ENCODE measurements around the gene ME1. TPM values are rescaled to one million over a fixed set of nuclear protein-coding genes. Genes with fewer than 3 reads are reported as not detected.

Gene ME1
- total RNA-seq, 1 experiment from 2014 or later, result 40.5 TPM

DNA sequence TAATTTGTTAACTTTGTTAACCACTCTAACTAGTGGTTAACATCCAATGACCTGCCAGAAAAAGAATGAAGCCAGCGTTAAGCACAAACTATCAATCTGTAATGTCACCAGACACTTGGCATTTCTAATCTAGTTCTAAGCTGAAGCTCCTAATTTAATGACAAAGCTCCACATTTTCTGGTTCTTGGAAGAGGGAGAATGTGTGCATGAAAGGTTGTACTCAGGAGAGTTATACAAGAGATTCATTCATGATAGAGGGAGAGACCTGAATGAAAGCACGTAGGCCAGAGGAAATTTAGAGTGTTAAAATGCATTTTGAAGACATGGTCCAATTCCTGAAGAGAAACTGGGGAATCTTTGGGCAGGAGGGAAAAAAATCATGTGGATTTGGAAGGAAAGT is 8.3 kb upstream of the ME1 start:
- RAD21 ChIA-PET (ENCODE audit: low non-redundant PET in 1 of 2, low total read pairs in 2 of 2, uncharacterized antibody in 2 of 2, unreplicated experiment in 2 of 2), result no interaction called here
- ATAC-seq (no peak), DNase-seq (ENCODE audit: low read depth, low spot score) (no peak)
- H3K4me3 ChIP-seq (replicated peaks in 1 of 2; ENCODE audit: low read depth in 1 of 2, low read length in 2 of 2), result no peak overlapping the region
- no peak overlapping the region for H3K9ac ChIP-seq (ENCODE audit: low read length)
- H3K9me3 ChIP-seq (ENCODE audit: control insufficient read depth in 1 of 2, insufficient read depth in 1 of 2, low read depth in 1 of 2, low read length in 2 of 2), result no peaks in the 10 kb centered on the region
- intact Hi-C loops (cut with micrococcal nuclease), result no loop called here
- H3K4me2 ChIP-seq (ENCODE audit: low read length), result no peak overlapping the region
- TF ChIP-seq, protein P1, sequence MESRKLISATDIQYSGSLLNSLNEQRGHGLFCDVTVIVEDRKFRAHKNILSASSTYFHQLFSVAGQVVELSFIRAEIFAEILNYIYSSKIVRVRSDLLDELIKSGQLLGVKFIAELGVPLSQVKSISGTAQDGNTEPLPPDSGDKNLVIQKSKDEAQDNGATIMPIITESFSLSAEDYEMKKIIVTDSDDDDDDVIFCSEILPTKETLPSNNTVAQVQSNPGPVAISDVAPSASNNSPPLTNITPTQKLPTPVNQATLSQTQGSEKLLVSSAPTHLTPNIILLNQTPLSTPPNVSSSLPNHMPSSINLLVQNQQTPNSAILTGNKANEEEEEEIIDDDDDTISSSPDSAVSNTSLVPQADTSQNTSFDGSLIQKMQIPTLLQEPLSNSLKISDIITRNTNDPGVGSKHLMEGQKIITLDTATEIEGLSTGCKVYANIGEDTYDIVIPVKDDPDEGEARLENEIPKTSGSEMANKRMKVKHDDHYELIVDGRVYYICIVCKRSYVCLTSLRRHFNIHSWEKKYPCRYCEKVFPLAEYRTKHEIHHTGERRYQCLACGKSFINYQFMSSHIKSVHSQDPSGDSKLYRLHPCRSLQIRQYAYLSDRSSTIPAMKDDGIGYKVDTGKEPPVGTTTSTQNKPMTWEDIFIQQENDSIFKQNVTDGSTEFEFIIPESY (IDR thresholded peaks at IDR 0.05; ENCODE audit: extremely low read depth, insufficient replicate concordance, low read length), result no peak
- TF ChIP-seq TCF7L2 (IDR thresholded peaks at IDR 0.05; ENCODE audit: borderline replicate concordance, extremely low read depth, insufficient read depth, insufficient read length) (no peak), FOSL1 (IDR thresholded peaks at IDR 0.05; ENCODE audit: low read depth) (no peak), ELF1 (IDR thresholded peaks at IDR 0.05; ENCODE audit: borderline replicate concordance, low read depth) (no peak), CBX3 (IDR thresholded peaks at IDR 0.05; ENCODE audit: low read depth) (no peak), YY1 (IDR thresholded peaks at IDR 0.05; ENCODE audit: extremely low read depth, insufficient replicate concordance, low read depth, low read length) (no peak), SP1 (IDR thresholded peaks at IDR 0.05; ENCODE audit: low read depth) (no peak), SRF (IDR thresholded peaks at IDR 0.05; ENCODE audit: low read depth) (no peak), SIN3A (IDR thresholded peaks at IDR 0.05; ENCODE audit: low read depth) (no peak), POLR2AphosphoS5 (IDR thresholded peaks at IDR 0.05; ENCODE audit: low read depth, low read length) (no peak), RAD21 (IDR thresholded peaks at IDR 0.05; ENCODE audit: low read depth) (no peak), EZH2phosphoT487 (IDR thresholded peaks at IDR 0.05; ENCODE audit: borderline replicate concordance) (no peak), POLR2A (IDR thresholded peaks at IDR 0.05; ENCODE audit: borderline replicate concordance, extremely low read depth, insufficient read depth, insufficient read length) (no peak), EZH2 (IDR thresholded peaks at IDR 0.05) (no peak)
- TF ChIP-seq, protein P2, sequence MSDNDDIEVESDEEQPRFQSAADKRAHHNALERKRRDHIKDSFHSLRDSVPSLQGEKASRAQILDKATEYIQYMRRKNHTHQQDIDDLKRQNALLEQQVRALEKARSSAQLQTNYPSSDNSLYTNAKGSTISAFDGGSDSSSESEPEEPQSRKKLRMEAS (IDR thresholded peaks at IDR 0.05), result no peak
- TF ChIP-seq, protein P3, sequence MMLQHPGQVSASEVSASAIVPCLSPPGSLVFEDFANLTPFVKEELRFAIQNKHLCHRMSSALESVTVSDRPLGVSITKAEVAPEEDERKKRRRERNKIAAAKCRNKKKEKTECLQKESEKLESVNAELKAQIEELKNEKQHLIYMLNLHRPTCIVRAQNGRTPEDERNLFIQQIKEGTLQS (IDR thresholded peaks at IDR 0.05), result no peak
- TF ChIP-seq, protein P4, sequence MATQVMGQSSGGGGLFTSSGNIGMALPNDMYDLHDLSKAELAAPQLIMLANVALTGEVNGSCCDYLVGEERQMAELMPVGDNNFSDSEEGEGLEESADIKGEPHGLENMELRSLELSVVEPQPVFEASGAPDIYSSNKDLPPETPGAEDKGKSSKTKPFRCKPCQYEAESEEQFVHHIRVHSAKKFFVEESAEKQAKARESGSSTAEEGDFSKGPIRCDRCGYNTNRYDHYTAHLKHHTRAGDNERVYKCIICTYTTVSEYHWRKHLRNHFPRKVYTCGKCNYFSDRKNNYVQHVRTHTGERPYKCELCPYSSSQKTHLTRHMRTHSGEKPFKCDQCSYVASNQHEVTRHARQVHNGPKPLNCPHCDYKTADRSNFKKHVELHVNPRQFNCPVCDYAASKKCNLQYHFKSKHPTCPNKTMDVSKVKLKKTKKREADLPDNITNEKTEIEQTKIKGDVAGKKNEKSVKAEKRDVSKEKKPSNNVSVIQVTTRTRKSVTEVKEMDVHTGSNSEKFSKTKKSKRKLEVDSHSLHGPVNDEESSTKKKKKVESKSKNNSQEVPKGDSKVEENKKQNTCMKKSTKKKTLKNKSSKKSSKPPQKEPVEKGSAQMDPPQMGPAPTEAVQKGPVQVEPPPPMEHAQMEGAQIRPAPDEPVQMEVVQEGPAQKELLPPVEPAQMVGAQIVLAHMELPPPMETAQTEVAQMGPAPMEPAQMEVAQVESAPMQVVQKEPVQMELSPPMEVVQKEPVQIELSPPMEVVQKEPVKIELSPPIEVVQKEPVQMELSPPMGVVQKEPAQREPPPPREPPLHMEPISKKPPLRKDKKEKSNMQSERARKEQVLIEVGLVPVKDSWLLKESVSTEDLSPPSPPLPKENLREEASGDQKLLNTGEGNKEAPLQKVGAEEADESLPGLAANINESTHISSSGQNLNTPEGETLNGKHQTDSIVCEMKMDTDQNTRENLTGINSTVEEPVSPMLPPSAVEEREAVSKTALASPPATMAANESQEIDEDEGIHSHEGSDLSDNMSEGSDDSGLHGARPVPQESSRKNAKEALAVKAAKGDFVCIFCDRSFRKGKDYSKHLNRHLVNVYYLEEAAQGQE (IDR thresholded peaks at IDR 0.05; ENCODE audit: low read depth), result no peak
- POLR2A ChIA-PET, result no interaction called here
- CTCF ChIA-PET, result no interaction called here
- no peak overlapping the region for H2AFZ ChIP-seq (ENCODE audit: low read depth, low read length, poor library complexity, severe bottlenecking)
- no peaks in the 10 kb centered on the region for H4K20me1 ChIP-seq (ENCODE audit: insufficient read depth)
- H3K4me1 ChIP-seq (ENCODE audit: control insufficient read depth in 1 of 2, insufficient read depth in 2 of 2, low read length in 2 of 2), result no peaks in the 10 kb centered on the region
- no peak overlapping the region for H3K27ac ChIP-seq (ENCODE audit: low read depth, low read length)
- no peaks in the 10 kb centered on the region for H3K9me2 ChIP-seq (ENCODE audit: insufficient read depth)
- H3K36me3 ChIP-seq (ENCODE audit: control insufficient read depth in 1 of 2, insufficient read depth in 2 of 2, low read length in 2 of 2), result no peaks in the 10 kb centered on the region
- no peaks in the 10 kb centered on the region for H3K79me2 ChIP-seq (ENCODE audit: insufficient read depth, low read length)
- H3K27me3 ChIP-seq (ENCODE audit: insufficient read depth, low read length), result no peaks in the 10 kb centered on the region
- BruUV-seq (replicated peaks), result no TSS peak
